ENCODE results near the gene CBY3. TPM values are rescaled to one million over a fixed set of nuclear protein-coding genes. Genes with fewer than 3 reads are reported as not detected.
"Not testable (repeated sequence)": the region's sequence is repeated elsewhere in the genome, so short reads cannot be mapped to it uniquely, and the experiment has no call there.

CBY3 gene
- total and polyA plus RNA-seq, 12 donors: 0.06 TPM; not detected in 11

- intact Hi-C loops (cut with DNase I); H3K4me1 ChIP-seq; H3K27me3 ChIP-seq; H3K9me3 ChIP-seq: not testable (repeated sequence)
- DNase-seq (peak; percentile 16 to 22), ATAC-seq (peak; percentile 92 to 98 (median 96))
- H3K4me3 ChIP-seq: peak overlapping the region in 5 of 10 donors; percentile 22 to 38 (median 34)
- H3K27ac ChIP-seq: peak overlapping the region in 1 of 10 donors; percentile 62
- H3K36me3 ChIP-seq: peaks cover 0 to 11% (median 0%) of the 10 kb centered on the region in 9 donors
- peak in 1 of 9 donors; percentile 15 for TF ChIP-seq CTCF (IDR thresholded peaks at IDR 0.05)
- WGBS, 2 donors: 23 to 30% methylated on average over 7 to 11 of the region's 50 CpGs
Observed at GRCh38 chr5:179657302-179658178, 23.3 kb downstream of the CBY3 start.

DNA sequence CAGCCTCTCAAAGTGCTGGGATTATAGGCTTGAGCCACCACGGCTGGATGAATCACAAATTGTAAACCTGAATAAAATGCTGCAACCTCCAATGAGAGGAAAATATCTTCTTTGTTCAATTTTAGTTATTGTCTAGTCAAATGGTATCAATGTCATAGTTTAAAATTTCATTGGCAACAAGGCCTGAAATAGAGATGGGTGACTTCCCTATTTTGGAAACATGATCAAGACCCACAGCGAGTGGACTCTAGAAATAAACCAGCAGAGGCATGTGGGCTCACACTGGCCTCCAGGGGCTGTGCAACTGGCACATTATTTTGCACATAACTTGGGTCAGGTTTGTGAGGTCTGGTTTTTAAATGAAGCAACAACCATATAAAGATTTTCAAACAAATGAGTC is 27.7 kb downstream of the CBY3 start:
- H3K4me1 ChIP-seq; H3K36me3 ChIP-seq; H3K27me3 ChIP-seq; H3K9me3 ChIP-seq; ATAC-seq; H3K4me3 ChIP-seq; DNase-seq; H3K27ac ChIP-seq; intact Hi-C loops (cut with DNase I): not testable (repeated sequence)
- 69 to 73% methylated on average over 2 of the region's 2 CpGs for WGBS, 2 donors

DNA sequence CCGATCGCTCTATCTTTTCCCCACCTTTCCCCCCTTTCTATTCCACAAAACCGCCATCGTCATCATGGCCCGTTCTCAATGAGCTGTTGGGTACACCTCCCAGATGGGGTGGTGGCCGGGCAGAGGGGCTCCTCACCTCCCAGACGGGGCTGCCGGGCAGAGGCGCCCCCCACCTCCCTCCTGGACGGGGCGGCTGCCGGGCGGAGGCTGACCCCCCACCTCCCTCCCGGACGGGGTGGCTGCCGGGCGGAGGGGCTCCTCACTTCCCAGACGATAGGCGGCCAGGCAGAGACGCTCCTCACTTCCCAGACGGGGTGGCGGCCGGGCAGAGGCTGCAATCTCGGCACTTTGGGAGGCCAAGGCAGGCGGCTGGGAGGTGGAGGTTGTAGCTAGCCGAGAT is 30.6 kb downstream of the CBY3 start:
- ATAC-seq; H3K9me3 ChIP-seq; H3K4me3 ChIP-seq; H3K27me3 ChIP-seq; intact Hi-C loops (cut with DNase I); H3K4me1 ChIP-seq; DNase-seq; H3K36me3 ChIP-seq; H3K27ac ChIP-seq: not testable (repeated sequence)
- 90 to 95% methylated on average over 16 to 25 of the region's 26 CpGs for WGBS, 2 donors

GRCh38 chr5:179649166-179649703 is 31.6 kb downstream of the CBY3 start:
- H3K4me1 ChIP-seq; ATAC-seq; H3K27me3 ChIP-seq; H3K27ac ChIP-seq; H3K9me3 ChIP-seq; H3K4me3 ChIP-seq; H3K36me3 ChIP-seq; intact Hi-C loops (cut with DNase I); DNase-seq: not testable (repeated sequence)
- 64 to 65% methylated on average over 7 to 10 of the region's 10 CpGs for WGBS, 2 donors

GRCh38 chr5:179648410-179648809 is 32.4 kb downstream of the CBY3 start:
- no peak overlapping the region for H3K27ac ChIP-seq
- no peaks in the 10 kb centered on the region for H3K36me3 ChIP-seq
- intact Hi-C loops (cut with DNase I): no loop called here
- WGBS, 2 donors: 85 to 88% methylated on average over 9 of the region's 9 CpGs
- H3K4me1 ChIP-seq: no peaks in the 10 kb centered on the region
- no peak overlapping the region for H3K4me3 ChIP-seq
- H3K9me3 ChIP-seq: no peaks in the 10 kb centered on the region
- H3K27me3 ChIP-seq: no peaks in the 10 kb centered on the region
- TF ChIP-seq CTCF (IDR thresholded peaks at IDR 0.05): no peak
- no peak for ATAC-seq
- DNase-seq: no peak

DNA sequence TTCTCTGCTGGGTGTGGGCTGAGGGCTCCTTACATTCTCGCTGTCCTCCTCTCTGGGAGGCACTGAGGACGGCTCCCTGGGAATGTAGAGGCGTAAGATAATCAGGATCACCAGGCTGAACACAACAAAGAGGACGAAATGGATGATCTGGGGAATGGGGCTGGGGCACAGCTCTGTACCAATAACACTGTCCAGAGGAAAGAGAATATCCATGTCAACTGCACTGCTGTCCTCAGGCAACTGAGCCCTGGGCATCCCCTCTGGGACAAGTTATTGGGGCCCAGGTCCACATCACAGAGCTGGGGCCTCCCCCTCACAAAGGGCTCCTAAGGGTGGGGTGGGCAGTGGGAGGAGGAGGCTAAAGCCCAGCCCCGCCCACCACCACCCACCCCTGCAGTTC is 36.1 kb downstream of the CBY3 start:
- intact Hi-C loops (cut with DNase I); H3K4me1 ChIP-seq; H3K36me3 ChIP-seq; DNase-seq; H3K27me3 ChIP-seq; H3K9me3 ChIP-seq; H3K27ac ChIP-seq; H3K4me3 ChIP-seq: not testable (repeated sequence)
- WGBS, 2 donors: 78 to 80% methylated on average over 4 of the region's 5 CpGs
- ATAC-seq: peak in 2 of 8 donors; percentile 25 to 28

DNA sequence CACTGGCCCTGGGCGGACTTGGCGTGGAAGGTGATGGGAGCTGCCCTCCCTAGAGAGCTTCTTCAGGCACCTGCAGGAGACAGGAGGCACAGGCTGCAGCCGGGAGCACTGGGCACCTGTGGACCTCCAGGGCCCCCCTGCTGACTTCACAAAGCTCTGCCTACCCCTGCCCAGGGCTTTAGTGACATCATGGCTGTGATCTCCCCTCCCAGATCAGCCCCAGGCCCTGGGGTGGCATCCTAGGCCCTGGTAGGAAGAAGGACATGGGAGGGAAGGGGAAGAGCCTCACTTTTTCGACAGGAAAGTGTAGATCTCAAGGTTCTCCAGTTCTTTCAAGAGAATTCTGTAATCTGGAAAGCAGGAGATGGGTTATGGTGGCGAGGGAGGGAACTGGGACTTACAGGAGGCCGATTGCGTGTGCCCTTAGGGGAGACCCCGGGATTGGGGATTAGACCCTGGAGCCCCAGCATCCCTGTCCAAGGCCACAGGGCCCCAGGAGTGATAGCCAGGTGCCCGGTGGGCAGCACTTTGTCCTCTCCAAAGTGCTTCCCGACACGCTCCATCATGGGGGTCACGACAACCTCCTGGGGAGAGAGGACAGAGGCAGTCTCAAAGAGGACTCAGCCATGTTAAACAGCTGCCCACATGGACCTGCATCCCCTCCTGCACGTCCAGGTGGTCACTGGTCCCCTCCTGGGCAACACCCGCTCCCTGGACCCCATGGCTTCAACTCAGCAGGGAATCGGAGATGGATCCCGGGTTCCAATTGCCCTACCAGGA is 37.5 kb downstream of the CBY3 start:
- intact Hi-C loops (cut with DNase I); H3K4me1 ChIP-seq; H3K36me3 ChIP-seq; H3K9me3 ChIP-seq; H3K27me3 ChIP-seq; ATAC-seq; DNase-seq; H3K4me3 ChIP-seq; H3K27ac ChIP-seq: not testable (repeated sequence)
- WGBS, 2 donors: 82 to 87% methylated on average over 14 to 16 of the region's 16 CpGs

DNA sequence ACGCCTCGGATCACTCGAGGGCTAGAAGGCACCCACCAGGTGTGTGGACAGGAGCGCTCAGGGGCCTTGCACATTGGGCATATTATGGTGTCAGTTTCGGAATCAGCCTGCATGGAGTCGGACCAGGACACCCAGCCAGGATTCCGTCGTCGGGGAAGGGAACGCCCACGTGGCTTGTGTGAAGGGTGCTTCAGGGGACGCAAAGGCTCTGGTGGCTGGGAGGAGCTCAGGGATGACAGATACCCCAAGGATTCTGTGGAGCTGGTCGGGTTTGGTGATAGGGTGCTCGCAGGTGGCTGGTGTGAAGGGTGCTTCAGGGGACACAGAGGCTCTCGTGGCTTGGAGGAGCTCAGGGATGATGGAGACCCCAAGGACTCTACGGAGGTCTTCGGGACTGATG is 38.2 kb downstream of the CBY3 start:
- 80 to 87% methylated on average over 13 to 14 of the region's 17 CpGs for WGBS, 2 donors
- H3K36me3 ChIP-seq; intact Hi-C loops (cut with DNase I); H3K27me3 ChIP-seq; H3K9me3 ChIP-seq; H3K4me3 ChIP-seq; H3K4me1 ChIP-seq; ATAC-seq; DNase-seq; H3K27ac ChIP-seq: not testable (repeated sequence)

- ATAC-seq: not testable (repeated sequence)
- WGBS, 2 donors: no CpG with 5 or more reads among the region's 4 CpGs
Observed at GRCh38 chr5:179641745-179642144, 39.1 kb downstream of the CBY3 start.

More at GRCh38 chr5:179641745-179642144, 39.1 kb downstream of the CBY3 start:
- H3K4me3 ChIP-seq; H3K4me1 ChIP-seq; H3K36me3 ChIP-seq; H3K9me3 ChIP-seq; intact Hi-C loops (cut with DNase I); H3K27me3 ChIP-seq; H3K27ac ChIP-seq; DNase-seq: not testable (repeated sequence)
